Stimulated activated CD4-positive, alpha-beta T cell treated with anti-CD3 and anti-CD28 coated beads, Interleukin-15, amount 100 ng/mL, for 1 hour (primary cell): ENCODE results near the gene CA7.
"Not testable (repeated sequence)": the region's sequence is repeated elsewhere in the genome, so short reads cannot be mapped to it uniquely, and the experiment has no call there.

ENCODE experiments used
- DNase-seq, 2 donors: peaks; one replicate each; pipeline ENCODE4 v3.0.0-alpha.2; 2020; ENCODE audit warnings: low read depth in 1 of 2, low spot score in 1 of 2

Gene CA7

GRCh38 chr16:66846266-66846665, 2.1 kb downstream of the CA7 start:
- DNase-seq, result no peak

- DNase-seq, result no peak
These were observed 2.6 kb downstream of the CA7 start for GRCh38 chr16:66846831-66847230.

- DNase-seq, result no peak
These were observed 3.4 kb downstream of the CA7 start for GRCh38 chr16:66847533-66848067.

- no peak for DNase-seq
These were observed 4.0 kb downstream of the CA7 start for GRCh38 chr16:66848172-66848571.

GRCh38 chr16:66849021-66849420, 4.8 kb downstream of the CA7 start:
- no peak for DNase-seq

GRCh38 chr16:66849549-66849948, 5.3 kb downstream of the CA7 start:
- no peak for DNase-seq

- DNase-seq, result no peak
These were observed 6.1 kb downstream of the CA7 start for GRCh38 chr16:66850115-66850815.

GRCh38 chr16:66851166-66851964, 7.2 kb downstream of the CA7 start:
- DNase-seq, result no peak

GRCh38 chr16:66853261-66854139, 9.3 kb downstream of the CA7 start:
- no peak for DNase-seq

- no peak for DNase-seq
These were observed 12.0 kb downstream of the CA7 start for GRCh38 chr16:66856184-66856730.

GRCh38 chr16:66856801-66857200, 12.6 kb downstream of the CA7 start:
- no peak for DNase-seq

- no peak for DNase-seq
These were observed 13.2 kb downstream of the CA7 start for GRCh38 chr16:66857437-66857836.

- DNase-seq, result no peak
These were observed 14.7 kb downstream of the CA7 start for GRCh38 chr16:66858740-66859396.

GRCh38 chr16:66859397-66860068, 15.3 kb downstream of the CA7 start:
- no peak for DNase-seq

GRCh38 chr16:66862023-66862520, 17.9 kb downstream of the CA7 start:
- no peak for DNase-seq

- no peak for DNase-seq
These were observed 19.5 kb downstream of the CA7 start for GRCh38 chr16:66863707-66864106.

GRCh38 chr16:66869424-66869823, 25.2 kb downstream of the CA7 start:
- no peak for DNase-seq

- DNase-seq, result not testable (repeated sequence)
These were observed 27.1 kb downstream of the CA7 start for GRCh38 chr16:66871363-66871762.

- no peak for DNase-seq
These were observed 27.6 kb downstream of the CA7 start for GRCh38 chr16:66871840-66872239.

- no peak for DNase-seq
These were observed 28.3 kb downstream of the CA7 start for GRCh38 chr16:66872559-66872942.
